Spleen (tissue), 11 donors: ENCODE results near the gene ASAP2. TPM values are rescaled to one million over a fixed set of nuclear protein-coding genes. Genes with fewer than 3 reads are reported as not detected.
A peak's percentile ranks its signal among the peaks of the same experiment; 100 is the strongest.

Experiments
- DNase-seq: peaks from one replicate; pipeline ENCODE4 v3.0.0-alpha.2; 2020
- H3K27ac ChIP-seq, 8 donors: fragments of 200-600 bp; sonication (generic) in 7 of 8; 1 replicate in 4 of 8; 2 replicates in 4 of 8; pipeline versions ENCODE4 v1.5.0 to v1.8.0; 2016 to 2021; ENCODE audit warnings: inconsistent platforms in 4 of 8, mild to moderate bottlenecking in 4 of 8, moderate library complexity in 1 of 8
- H3K27me3 ChIP-seq, 7 donors: fragments of 200-600 bp; sonication (generic) in 6 of 7; replicated peaks in 1 of 7; 1 replicate in 4 of 7; 2 replicates in 3 of 7; pipeline versions ENCODE4 v1.5.0 to v1.8.0; 2016 to 2021; ENCODE audit warnings: inconsistent platforms in 3 of 7, mild to moderate bottlenecking in 1 of 7
- H3K36me3 ChIP-seq, 6 donors: fragments of 200-600 bp; sonication (generic) in 5 of 6; 1 replicate in 4 of 6; 2 replicates in 2 of 6; pipeline versions ENCODE4 v1.5.0 to v1.8.0; 2016 to 2021; ENCODE audit warnings: inconsistent platforms in 2 of 6
- H3K4me1 ChIP-seq, 6 donors: fragments of 200-600 bp; sonication (generic) in 5 of 6; 1 replicate in 3 of 6; 2 replicates in 3 of 6; pipeline versions ENCODE4 v1.5.0 to v1.8.0; 2016 to 2021; ENCODE audit warnings: inconsistent platforms in 3 of 6
- H3K4me3 ChIP-seq, 8 donors: fragments of 200-600 bp; sonication (generic) in 7 of 8; 1 replicate in 4 of 8; 2 replicates in 4 of 8; pipeline versions ENCODE4 v1.5.0 to v1.8.0; 2016 to 2021; ENCODE audit warnings: inconsistent platforms in 4 of 8, mild to moderate bottlenecking in 4 of 8, moderate library complexity in 2 of 8
- H3K9me3 ChIP-seq, 8 donors: fragments of 200-600 bp; sonication (generic) in 7 of 8; 1 replicate in 4 of 8; 2 replicates in 4 of 8; pipeline versions ENCODE4 v1.5.0 to v1.8.0; 2016 to 2021; ENCODE audit warnings: inconsistent platforms in 4 of 8
- CTCF ChIP-seq, 11 experiments: fragments of 200-600 bp in 7 of 11; fragments of 450-650 bp in 4 of 11; sonication (generic) in 4 of 11; IDR thresholded peaks in 8 of 11; conservative IDR thresholded peaks in 3 of 11; 1 replicate in 7 of 11; 2 replicates in 4 of 11; pipeline versions ENCODE4 v1.4.0 to v1.8.0; 2016 to 2021; ENCODE audit warnings: antibody characterized with exemption in 11 of 11, inconsistent platforms in 4 of 11, mild to moderate bottlenecking in 1 of 11
- POLR2A ChIP-seq, 3 donors: fragments of 450-650 bp; IDR thresholded peaks; one replicate each; pipeline ENCODE4 v1.5.1; 2017; ENCODE audit warnings: antibody characterized with exemption in 3 of 3, mild to moderate bottlenecking in 1 of 3
- POLR2AphosphoS5 ChIP-seq, 3 donors: sonication (generic); formaldehyde crosslinking; IDR thresholded peaks; one replicate each; pipeline ENCODE4 v1.5.1; 2017; ENCODE audit warnings: antibody characterized with exemption in 3 of 3
- WGBS, 5 donors: extraction: QIAGEN DNeasy Blood & Tissue Kit in 3 of 5; methylation state at CpG; one replicate each; pipeline versions ENCODE4 v1.1.5 to v1.1.7; 2013 to 2018; 5-methylcytosine and 5-hydroxymethylcytosine counted together
- intact Hi-C: fragments of 100-400 bp; cut with DNase I; formaldehyde crosslinking; loops from one replicate; pipeline ENCODE4 v1.15.0; 2023; ENCODE audit warnings: low total_unique reads
- polyA plus RNA-seq, 3 donors: library from polyadenylated mRNA; stranded (reverse); fragments of 200-250 nt; gene quantifications; one replicate each; pipeline ENCODE4 v1.2.1, GENCODE V29; 2013
- total RNA-seq, 7 donors: library from RNA; depleted of rRNA in 3 of 7; stranded (reverse); fragments of >200 nt in 3 of 7; fragmentation: NEBNext Ultra II Directional in 4 of 7; extraction: Animal tissue kit (Norgen Biotek cat#: 25700) in 4 of 7; gene quantifications; one replicate each; pipeline versions ENCODE4 v1.1.0 to v1.2.1, GENCODE V29; 2016 to 2021
- donor health status: healthy with polysubstance abuse.
- donor health status: DM: no; HTN: no; CAD: no; lungs with moderate emphysema.
- donor health status: DM: no; HTN: no; CAD: no.
- donor health status: Bipolar disorder and iron deficiency.
- donor health status: healthy.
- donor health status: DM: no; HTN: no; CAD: no.
- donor health status: DM: yes; HTN: yes; CAD: no.

The ASAP2 gene
- total and polyA plus RNA-seq, 10 donors: 0.93 to 3.0 (median 2.2) TPM

- H3K27ac ChIP-seq: no peak overlapping the region
- no peaks in the 10 kb centered on the region for H3K9me3 ChIP-seq
- no peaks in the 10 kb centered on the region for H3K36me3 ChIP-seq
- no peak overlapping the region for H3K4me3 ChIP-seq
- 83 to 90% (median 87%) methylated on average over 30 of the region's 30 CpGs for WGBS, 5 donors
- H3K27me3 ChIP-seq: peaks cover 0 to 15% (median 0%) of the 10 kb centered on the region in 7 donors
- TF ChIP-seq CTCF (IDR thresholded peaks at IDR 0.05 in 8 of 11, conservative IDR thresholded peaks at IDR 0.05 in 3 of 11): no peak
- TF ChIP-seq POLR2AphosphoS5 (IDR thresholded peaks at IDR 0.05): no peak
- TF ChIP-seq POLR2A (IDR thresholded peaks at IDR 0.05): no peak
- intact Hi-C loops: no loop called here
- no peaks in the 10 kb centered on the region for H3K4me1 ChIP-seq
- no peak for DNase-seq
Observed at GRCh38 chr2:9378433-9379390, 172.1 kb downstream of the ASAP2 start.

DNA sequence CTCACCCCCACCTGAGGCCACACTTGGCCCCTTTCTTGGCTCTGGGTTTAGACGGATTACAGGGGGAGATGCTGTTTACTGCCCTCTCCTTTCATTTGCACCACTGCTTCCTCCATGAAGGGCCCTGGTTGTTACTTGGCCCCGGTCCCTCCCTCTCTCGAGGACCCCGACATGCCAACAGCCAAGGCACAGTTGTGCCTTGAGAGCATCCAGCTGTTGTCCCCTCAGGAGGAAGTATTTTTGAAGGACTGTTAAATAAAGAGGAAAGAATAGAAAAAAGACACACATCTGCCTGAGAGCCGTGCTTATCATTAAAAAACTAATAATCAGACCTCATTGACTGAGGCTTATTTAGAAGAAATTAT is 172.8 kb downstream of the ASAP2 start:
- peaks cover 0 to 15% (median 0%) of the 10 kb centered on the region in 7 donors for H3K27me3 ChIP-seq
- 80 to 94% (median 87%) methylated on average over 5 of the region's 5 CpGs for WGBS, 5 donors
- no peaks in the 10 kb centered on the region for H3K4me1 ChIP-seq
- DNase-seq: no peak
- TF ChIP-seq POLR2AphosphoS5 (IDR thresholded peaks at IDR 0.05) (no peak), POLR2A (IDR thresholded peaks at IDR 0.05) (no peak), CTCF (IDR thresholded peaks at IDR 0.05 in 8 of 11, conservative IDR thresholded peaks at IDR 0.05 in 3 of 11) (no peak)
- no peaks in the 10 kb centered on the region for H3K36me3 ChIP-seq
- H3K27ac ChIP-seq: no peak overlapping the region
- no peaks in the 10 kb centered on the region for H3K9me3 ChIP-seq
- intact Hi-C loops: no loop called here
- H3K4me3 ChIP-seq: no peak overlapping the region

DNA sequence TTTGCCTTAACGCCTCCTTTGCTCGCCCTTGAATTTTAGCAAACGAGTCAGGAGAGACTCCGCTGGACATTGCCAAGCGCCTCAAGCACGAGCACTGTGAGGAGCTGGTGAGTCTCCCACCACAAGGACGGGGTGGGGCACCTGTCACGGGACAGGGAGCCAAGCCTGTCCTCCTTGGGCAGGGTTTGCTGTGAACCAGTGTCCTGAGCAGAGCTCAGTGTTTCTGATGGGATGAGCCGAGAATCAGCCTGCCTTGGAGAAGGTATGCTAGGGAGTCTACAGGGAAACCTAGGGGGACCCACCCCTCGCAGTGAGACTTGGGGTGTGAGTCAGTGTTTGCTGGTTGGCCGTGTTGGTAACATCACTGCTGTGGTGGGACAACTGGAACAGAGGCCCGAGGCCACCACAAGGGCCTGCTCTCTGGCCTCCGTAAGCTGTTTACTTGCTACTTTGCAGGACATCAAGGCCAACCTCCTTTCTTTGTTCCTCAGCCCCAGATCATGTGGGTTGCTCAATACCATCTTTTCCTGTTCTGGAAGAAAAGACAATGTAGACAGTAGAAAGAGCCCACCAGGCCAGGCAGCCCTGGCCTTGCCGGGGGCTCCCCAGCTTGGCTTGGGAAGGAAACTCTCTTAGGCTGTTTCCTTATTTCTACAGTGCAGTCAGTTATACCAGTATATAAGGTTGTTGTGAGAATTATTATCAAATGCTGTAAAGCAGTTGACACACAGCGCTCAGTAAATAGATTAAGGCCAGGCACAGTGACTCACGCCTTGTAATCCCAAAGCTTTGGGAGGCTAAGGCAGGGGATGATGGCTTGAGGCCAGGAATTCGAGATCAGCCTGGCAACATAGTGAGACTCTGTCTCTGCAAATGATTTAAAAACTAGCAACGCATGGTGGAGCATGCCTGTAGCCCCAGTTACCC is 174.4 kb downstream of the ASAP2 start:
- no peak overlapping the region for H3K27ac ChIP-seq
- no peaks in the 10 kb centered on the region for H3K36me3 ChIP-seq
- no peaks in the 10 kb centered on the region for H3K9me3 ChIP-seq
- 71 to 82% (median 76%) methylated on average over 18 of the region's 18 CpGs for WGBS, 5 donors
- intact Hi-C loops: no loop called here
- peak; percentile 9 for DNase-seq
- H3K27me3 ChIP-seq: peaks cover 0 to 15% (median 0%) of the 10 kb centered on the region in 7 donors
- no peak overlapping the region for H3K4me3 ChIP-seq
- TF ChIP-seq POLR2AphosphoS5 (IDR thresholded peaks at IDR 0.05) (no peak), CTCF (IDR thresholded peaks at IDR 0.05 in 8 of 11, conservative IDR thresholded peaks at IDR 0.05 in 3 of 11) (no peak), POLR2A (IDR thresholded peaks at IDR 0.05) (no peak)
- no peaks in the 10 kb centered on the region for H3K4me1 ChIP-seq
